Choroid plexus epithelial cell (primary cell): Measurements from ENCODE around the gene ACTG1.

ENCODE experiments used
- DNase-seq: peaks from one replicate; pipeline ENCODE4 v3.0.0-alpha.2; 2010; ENCODE audit warnings: low read depth
- H3K4me3 ChIP-seq: 2 replicates; pipeline ENCODE4 v1.5.1; 2011; ENCODE audit warnings: low read depth, mild to moderate bottlenecking, control low read depth, low read length, moderate library complexity
- TF ChIP-seq, protein P1 (sequence below): conservative IDR thresholded peaks from 2 replicates; pipeline ENCODE4 v1.5.1; 2011; ENCODE audit warnings: low read depth, mild to moderate bottlenecking, control low read depth, inconsistent platforms, low read length, moderate library complexity

Gene ACTG1

DNA sequence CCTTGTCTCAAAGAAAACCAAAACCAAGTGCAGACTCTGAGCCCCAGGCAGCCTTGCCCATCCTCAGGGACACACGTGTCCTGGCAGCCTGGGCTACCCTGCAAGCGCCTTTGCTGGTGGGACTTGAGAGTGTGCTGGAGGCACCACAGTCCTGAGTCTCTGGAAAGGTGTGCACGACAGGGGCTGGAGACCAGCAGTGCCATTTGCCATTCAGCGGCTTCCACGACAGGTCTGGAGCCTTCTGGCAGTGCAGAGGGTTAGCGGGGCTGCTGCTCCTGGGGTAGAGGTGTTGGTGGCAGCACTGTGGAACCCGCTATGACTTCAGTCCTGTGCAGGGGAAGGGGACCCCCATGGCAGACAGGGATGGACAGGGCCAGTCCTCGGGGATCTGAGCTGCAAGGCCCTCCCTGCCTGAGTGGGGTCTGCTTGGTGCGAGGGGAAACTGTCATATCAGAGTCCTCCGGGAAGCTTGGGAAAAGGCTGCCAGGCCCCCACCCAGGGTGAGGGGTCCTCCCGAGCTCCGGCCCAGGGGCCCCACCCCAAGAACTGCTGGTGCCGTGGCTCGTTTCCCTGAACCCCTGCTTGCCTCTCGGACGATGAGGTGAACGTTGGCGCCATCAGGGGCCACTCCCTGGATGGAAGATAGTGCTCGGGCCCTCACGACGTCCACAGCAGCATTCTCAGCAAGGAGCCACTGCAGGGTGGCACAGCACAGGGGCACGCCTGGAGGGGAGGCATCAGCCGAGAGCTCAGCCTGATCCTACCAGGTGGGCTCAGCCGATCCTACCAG, 32.8 kb upstream of the ACTG1 start:
- no peak overlapping the region for H3K4me3 ChIP-seq
- no peak for DNase-seq
- TF ChIP-seq, protein P1, sequence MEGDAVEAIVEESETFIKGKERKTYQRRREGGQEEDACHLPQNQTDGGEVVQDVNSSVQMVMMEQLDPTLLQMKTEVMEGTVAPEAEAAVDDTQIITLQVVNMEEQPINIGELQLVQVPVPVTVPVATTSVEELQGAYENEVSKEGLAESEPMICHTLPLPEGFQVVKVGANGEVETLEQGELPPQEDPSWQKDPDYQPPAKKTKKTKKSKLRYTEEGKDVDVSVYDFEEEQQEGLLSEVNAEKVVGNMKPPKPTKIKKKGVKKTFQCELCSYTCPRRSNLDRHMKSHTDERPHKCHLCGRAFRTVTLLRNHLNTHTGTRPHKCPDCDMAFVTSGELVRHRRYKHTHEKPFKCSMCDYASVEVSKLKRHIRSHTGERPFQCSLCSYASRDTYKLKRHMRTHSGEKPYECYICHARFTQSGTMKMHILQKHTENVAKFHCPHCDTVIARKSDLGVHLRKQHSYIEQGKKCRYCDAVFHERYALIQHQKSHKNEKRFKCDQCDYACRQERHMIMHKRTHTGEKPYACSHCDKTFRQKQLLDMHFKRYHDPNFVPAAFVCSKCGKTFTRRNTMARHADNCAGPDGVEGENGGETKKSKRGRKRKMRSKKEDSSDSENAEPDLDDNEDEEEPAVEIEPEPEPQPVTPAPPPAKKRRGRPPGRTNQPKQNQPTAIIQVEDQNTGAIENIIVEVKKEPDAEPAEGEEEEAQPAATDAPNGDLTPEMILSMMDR: no peak

DNA sequence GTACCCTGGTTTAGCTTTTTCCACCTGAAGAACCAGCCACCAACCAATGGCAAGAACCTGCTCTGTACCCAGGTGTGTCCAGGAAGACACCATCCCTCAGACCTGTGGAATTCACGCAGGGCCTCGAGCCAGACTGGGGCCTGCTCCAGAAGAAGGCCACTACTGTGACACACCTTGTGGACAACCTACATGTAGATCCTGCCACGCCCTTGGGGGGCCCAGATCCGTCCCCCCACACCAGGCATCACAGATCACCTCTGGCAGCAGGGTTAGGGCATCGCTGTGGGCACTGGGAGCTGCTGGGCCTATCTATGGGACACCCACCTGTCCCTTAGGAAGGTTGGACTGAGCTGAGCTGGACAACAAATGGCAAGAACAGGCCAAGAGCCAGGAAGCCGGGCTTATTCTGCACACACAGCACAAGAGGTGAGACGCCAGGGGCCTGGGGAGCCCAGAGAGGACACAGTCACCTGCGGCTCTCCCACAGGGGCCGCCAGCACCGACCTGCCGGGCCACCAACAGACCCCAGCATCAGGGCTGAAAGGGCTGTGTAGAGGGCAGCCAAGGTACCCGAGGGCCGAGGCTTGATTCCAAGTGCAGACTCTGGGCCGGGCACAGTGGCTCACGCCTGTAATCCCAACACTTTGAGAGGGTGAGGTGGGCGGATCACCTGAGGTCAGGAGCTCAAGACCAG, 31.8 kb upstream of the ACTG1 start:
- TF ChIP-seq, protein P1: no peak
- DNase-seq: no peak
- H3K4me3 ChIP-seq: no peak overlapping the region

DNA sequence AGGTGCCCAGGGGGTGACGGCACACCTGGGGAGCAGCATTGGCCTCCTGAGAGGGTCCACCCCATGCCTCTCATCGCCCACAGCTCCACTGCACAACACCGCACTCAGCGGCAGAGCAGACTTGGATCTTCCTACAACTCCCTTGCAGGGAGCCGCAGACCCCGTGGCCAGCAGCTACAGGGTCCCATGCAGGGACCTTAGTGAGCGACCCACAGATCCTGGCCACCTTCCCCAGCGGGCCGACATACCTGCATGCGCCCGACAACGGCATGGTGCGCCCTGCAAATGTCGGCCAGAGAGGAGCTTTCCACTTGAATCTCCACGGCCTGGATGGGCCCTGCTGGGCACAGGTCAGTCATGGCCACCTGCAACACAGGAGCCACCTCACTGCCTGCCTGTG, 31.2 kb upstream of the ACTG1 start:
- DNase-seq: no peak
- TF ChIP-seq, protein P1: no peak
- no peak overlapping the region for H3K4me3 ChIP-seq

DNA sequence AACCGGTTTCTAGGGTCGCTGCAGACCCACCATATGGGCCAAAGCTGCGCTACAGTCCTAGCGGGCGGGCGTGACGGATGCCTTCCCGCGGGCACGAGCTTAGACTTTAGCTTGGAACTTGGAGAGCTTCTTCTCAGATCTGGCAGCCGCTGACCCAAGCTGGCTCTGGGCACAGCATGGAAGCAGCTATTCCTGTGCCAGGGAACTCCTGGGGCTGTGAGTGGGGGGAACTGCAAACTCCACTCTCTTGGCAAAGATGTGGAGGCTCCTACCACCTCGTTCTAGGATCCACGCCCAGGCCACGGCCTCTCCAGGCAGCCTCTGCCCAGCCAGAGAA, 30.7 kb upstream of the ACTG1 start:
- TF ChIP-seq, protein P1: no peak
- no peak overlapping the region for H3K4me3 ChIP-seq
- DNase-seq: no peak

DNA sequence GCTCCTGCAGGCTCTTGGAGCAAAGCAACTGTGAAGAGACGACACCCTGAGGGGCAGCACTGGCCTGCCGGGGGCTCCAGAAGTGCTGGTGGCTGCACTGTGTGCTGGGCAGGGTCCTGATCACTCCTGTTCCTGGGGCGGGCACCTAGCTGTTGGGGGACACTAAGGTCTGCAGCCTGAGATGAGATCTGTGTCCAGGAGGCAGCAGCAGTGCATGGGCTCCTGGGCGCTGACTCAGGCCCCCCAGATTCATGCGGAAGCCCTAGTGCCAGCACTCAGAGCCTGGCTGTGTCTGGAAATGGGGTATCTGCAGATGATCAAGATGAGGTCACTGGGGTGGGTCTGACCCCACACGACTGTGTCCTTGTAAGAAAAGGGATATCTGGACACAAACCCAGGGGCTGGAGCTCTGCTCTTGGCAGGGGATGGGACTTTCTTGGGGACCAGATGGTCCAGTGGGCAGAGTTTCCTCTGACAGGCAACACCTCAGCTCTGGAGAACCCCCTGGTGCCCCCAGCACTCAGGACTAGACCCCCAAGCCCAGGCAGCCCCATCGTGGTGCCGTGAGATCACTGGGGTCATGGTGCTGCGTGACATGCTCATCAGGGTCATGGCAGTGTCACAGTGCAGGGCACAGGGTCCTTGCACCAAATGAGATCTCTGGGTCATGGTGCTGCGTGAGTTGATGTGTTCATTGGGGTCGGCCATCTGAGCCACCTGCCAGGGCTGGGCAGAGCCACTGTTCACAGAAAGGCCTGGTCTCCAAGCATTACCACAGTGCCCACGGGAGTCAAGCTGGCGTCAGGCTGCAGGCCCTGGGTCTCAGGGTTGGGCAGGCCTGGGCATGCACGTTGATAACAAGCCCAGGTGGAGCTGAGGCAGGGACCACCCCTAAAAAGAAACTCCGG, 30.1 kb upstream of the ACTG1 start:
- no peak for DNase-seq
- TF ChIP-seq, protein P1: no peak
- H3K4me3 ChIP-seq: no peak overlapping the region

DNA sequence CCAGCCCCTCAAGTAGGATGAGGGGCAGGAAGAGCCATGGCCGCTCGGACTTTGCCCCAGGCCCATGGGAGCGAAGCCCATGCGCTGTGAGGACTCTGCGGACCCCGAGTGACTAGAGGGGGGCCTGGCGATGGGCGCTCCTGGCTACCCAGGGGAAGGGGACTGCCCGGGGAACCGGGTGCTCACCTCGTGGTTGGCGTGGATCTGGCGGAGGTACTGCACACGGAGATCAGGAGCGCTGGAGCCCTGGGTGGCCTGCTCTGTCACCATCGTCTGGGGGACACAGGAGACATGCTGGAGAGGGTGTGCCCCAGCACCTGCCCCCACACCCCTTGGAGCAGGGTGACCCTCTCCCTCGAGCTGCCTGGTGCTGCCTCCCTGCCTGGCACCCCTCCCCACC, 28.5 kb upstream of the ACTG1 start:
- DNase-seq: no peak
- TF ChIP-seq, protein P1: no peak
- H3K4me3 ChIP-seq: no peak overlapping the region
